Measurements from ENCODE around the gene PKDCC.

The PKDCC gene

GRCh38 chr2:42107249-42108042 is 59.6 kb downstream of the PKDCC start:
- in situ Hi-C loops (cut with MboI; ENCODE audit: low sequenced_read_pairs): no loop called here
- DNase-seq (ENCODE audit: low spot score in 2 of 2): no peak

More at GRCh38 chr2:42107249-42108042, 59.6 kb downstream of the PKDCC start:
- Histone ChIP-seq H3K4me1 (no peaks in the 10 kb centered on the region), H3K9me3 (no peaks in the 10 kb centered on the region), H3K27me3 (ENCODE audit: low read depth) (0 out of 2 replicates have a peak, but pooled peaks cover 2% of the 10 kb centered on the region), H3K4me3 (no peak overlapping the region), H3K36me3 (replicated peaks) (no peaks in the 10 kb centered on the region)
